Left cardiac atrium (tissue), 2 donors: ENCODE results near the gene MYCBP. TPM values are rescaled to one million over a fixed set of nuclear protein-coding genes. Genes with fewer than 3 reads are reported as not detected.

Source experiments
- total RNA-seq, 2 donors: library from RNA; stranded (reverse); fragmentation: NEBNext Ultra II Directional; extraction: Animal tissue kit (Norgen Biotek cat#: 25700); gene quantifications; one replicate each; pipeline ENCODE4 v1.2.1, GENCODE V29; 2021
- donor health status: DM: no; HTN: yes; CAD: no; lungs with severe emphysema.
- donor health status: DM: yes; HTN: yes; CAD: no.

MYCBP gene
- total RNA-seq, 2 donors from 2014 or later, result 11.5 to 14.8 TPM

Other genes with a start within 250 kb of the MYCBP start
- gene RRAGC, start 13.6 kb downstream of the MYCBP start, total RNA-seq, result 10 to 100 TPM; 20.9 to 21.3 TPM
- not detected for gene GJA9, start 8.2 kb upstream of the MYCBP start, total RNA-seq
- gene RHBDL2, start 68.5 kb upstream of the MYCBP start, total RNA-seq, result under 1 TPM in 1 of 2 donors, not detected in 1; 0.15 TPM
- 10 to 100 TPM; 42.4 to 63.9 TPM for gene AKIRIN1, start 117.9 kb upstream of the MYCBP start, total RNA-seq
- gene NDUFS5, start 153.0 kb upstream of the MYCBP start, total RNA-seq, result 100 to 1,000 TPM; 572 to 591 TPM